Stimulated activated naive CD4-positive, alpha-beta T cell treated with Interleukin-2 at 50 U/mL for 16 hours (primary cell): ENCODE data around the gene POLR1D.

Experiments used
- DNase-seq: peaks from one replicate; lab custom pipeline; 2025; lab: John Stamatoyannopoulos, UW

POLR1D gene

DNA sequence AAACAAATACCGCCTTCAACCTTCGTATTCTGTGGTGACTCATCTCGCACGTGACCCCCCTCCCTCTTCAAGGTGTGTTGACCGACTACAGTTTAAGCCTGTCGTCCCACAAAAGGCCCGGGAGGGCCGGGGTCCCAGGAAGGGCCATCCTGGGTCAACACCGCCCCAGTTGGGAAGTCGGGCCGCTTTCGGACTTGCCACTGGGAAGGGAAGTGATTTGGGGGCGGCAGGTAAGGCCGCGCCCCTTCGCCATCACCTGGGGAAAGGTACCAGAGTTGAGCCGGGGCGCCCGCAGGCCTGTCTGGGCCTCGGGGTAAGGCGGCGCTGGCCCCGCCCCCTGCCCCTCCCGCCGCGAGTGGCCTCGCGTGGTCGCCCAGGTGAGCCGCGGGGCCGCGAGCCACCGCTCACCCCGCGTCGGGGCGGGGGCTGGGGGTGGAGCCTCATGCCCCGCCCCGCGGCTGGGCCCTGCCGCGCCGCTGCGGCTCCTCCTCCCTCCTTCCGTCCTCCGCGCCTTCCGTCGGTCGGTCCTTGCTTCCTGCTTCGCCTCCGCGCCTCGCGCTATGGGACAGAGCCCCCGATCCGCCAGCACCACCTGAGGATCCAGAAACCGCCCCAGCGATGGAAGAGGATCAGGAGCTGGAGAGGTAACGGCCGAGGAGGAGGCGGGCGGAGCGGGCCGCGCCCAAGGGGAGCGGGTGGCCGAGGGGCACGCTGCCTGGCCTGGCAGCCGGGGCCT, at the start of gene POLR1D:
TSS of gene POLR1D (plus strand) at position 527 of the 736 bp plus-strand sequence. CDS start at position 619, 92 bp downstream.
- DNase-seq = peak; percentile 83

DNA sequence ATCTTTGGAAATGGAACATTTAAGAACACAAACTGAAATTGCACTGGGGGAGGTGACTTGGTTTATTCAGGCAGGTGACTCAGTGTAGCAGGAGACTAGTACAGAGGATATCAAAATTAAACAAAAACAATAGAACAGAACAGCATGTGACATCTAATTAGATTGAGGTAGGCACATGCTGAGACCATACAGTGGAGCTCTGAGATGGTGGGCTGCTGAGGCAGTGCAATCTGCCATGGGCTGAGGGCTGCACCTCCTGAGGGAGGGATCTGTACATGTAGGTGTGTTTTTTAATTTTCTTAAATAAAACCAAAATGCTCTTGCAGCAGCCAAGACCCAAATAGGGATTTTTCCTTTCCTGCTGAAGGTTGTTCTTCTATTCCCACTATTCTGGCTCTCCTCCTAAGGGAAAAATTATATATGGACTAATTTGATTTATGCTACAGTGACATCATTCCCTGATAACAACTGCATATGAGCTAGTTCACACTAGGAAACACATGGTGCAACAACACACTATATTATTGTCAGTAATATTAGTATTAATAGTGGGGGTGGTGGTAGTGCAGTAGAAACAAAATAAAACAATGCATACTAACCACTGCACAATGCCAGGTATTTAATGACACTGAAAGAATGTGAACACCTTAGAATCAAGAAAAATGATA, 49.3 kb upstream of the POLR1D start:
- no peak for DNase-seq

GRCh38 chr13:27573265-27573664, 48.4 kb upstream of the POLR1D start:
- DNase-seq = no peak

DNA sequence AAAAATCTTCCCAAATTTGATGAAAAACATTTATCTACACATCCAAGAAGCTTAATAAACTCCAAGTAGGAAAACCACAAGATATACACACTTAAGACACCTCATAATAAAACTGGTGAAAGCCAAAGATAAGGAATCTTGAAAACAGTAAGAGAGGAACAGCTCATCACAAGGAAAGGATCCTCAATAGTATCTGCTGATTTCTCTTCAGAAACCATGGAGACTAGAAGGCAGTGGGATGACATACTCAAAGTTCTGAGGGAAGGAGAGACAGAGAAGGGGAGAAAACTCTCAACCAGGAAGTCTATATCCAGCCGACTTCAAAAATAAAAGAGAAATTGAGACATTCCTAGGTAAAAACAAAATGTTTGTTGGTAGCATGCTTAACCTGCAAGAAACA, 47.0 kb upstream of the POLR1D start:
- DNase-seq = no peak

GRCh38 chr13:27578121-27579030, 43.3 kb upstream of the POLR1D start:
- DNase-seq = no peak

- DNase-seq = no peak
These were observed 38.0 kb upstream of the POLR1D start for GRCh38 chr13:27583645-27584044.

DNA sequence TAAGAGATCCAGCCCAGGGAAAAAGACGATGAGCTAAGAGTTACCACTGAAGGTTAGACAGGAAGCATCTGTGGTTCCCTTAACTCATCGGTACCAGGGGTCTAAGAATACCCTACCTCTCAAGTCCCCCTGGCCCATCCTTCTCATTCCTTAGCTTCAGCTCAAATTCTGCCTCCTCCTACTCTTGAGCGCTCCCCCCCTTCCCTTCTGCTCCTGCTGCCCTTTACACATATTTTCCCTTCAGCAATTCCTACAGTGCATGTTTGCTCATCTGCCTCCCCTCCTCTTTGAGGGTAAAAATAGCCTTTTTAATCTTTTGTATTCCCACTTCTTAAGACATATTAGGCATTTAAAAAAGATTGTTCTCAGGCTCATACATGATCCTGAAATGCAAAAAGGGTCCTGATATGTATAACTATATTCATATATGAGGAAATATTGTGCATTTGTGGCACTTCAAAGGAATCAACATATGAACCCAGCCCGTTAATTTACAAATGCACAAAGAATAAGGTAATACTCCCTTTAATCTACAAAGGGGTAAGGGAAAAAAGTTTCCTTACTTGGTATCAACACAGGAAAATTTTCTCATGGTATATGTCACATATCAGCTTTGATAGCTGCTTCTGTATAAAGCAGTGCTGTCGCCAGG, 34.5 kb upstream of the POLR1D start:
- DNase-seq = no peak

DNA sequence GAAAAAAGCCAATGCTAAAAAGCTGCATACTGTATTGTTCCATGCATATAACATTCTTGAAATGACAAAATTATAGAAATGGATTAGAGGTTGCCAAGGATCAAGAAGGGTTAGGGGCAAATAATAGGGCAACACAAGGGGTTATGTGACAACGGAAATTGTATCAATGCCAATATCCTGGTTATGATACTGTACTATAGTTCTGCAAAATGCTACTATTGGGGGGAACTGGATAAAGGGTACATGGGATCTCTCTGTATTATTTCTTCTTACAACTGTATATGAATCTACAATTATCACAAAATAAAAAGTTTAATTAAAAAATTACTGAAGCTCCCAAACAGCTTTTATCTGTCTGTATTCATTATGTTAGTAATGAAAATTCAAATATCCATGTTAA, 33.3 kb upstream of the POLR1D start:
- DNase-seq = no peak

DNA sequence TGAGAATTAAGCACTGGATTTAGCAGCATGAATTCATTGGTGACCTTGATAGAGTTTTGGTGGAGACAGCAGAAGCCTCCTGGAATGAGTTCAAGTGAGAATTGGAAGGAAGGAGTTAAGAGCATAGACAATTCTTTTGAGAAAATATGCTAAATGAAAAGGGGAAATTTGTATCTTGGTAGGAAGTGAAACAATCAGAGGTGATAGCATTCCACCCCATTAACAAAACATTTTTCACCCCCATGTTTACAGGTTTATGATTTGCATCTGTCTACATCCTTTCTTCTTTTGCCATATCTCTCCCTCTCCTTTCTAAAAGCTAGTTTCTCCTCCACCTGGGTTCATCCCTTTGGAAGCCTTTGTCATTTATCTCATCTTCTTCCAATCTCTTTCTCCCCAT, 28.8 kb upstream of the POLR1D start:
- no peak for DNase-seq

GRCh38 chr13:27593267-27593666, 28.4 kb upstream of the POLR1D start:
- DNase-seq = no peak

DNA sequence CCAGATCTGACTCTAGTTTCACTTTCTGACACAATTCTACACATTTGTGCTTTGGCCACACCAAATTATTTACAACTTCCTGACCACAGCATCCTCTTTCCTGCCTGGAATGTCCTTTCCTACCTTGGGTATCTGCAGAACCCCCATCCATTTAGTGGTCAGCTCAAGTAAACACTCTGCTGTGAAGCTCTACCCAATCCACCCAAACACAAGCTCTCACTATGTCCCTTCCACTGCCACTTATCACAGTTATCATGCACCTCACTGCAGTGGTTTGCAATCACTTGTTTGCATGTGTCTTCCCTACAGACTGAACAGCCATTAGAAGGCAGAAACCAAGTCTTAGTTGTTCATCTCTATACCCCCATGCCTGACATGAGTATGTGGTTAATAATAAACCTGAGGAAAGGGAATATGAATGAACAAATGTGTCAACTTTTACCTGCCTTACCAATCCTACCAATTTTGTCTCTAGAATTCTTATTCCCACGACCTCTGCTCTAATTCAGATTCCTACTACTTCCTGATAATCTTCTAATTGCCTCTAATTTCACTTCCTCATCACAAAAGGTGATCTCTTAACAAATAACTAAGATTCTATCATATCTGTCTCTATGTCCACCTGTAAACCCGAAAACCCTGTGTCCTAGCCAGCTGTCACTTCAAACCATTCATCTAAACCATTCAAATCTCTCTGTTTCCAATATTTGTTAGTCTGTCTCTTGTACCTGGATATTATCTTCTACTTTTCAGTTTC, 26.5 kb upstream of the POLR1D start:
- no peak for DNase-seq

DNA sequence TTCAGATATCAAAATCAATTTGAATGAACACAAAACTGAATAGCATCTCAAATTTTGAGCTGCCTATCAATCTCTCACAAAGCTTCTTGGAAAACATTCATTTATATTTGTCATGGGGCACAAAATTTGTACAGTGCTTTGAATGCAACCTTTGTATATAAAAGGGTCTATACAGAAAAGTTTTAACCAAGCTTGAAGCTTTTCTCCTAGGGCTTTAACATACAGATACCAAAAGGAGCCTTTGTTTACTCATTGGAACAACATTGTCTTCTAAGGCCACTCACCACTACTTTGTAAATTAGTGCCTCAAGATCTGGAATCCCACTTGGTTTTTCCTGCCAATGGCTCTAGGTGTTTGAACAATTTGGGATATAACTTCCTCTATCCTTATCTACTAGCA, 22.6 kb upstream of the POLR1D start:
- no peak for DNase-seq

- no peak for DNase-seq
These were observed 21.7 kb upstream of the POLR1D start for GRCh38 chr13:27599845-27600553.

DNA sequence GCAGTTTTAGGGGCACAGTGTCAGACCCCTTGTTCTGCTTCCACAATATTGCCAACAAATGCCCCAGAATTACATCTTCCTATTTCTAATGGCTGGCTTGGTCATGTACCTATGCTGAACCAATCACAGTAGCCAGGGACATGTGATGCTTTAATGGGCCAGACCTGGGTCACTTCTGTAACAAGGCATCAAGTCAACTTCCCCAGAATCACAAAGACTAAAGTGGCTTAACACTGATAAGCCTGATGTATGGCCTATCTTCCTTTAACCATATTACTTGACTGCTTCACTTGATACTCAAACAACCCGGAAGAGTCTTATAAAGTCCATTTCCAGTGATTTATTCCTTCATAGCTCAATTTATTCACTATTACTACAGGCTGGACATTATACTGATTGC, 21.0 kb upstream of the POLR1D start:
- DNase-seq = no peak

GRCh38 chr13:27601208-27601607, 20.5 kb upstream of the POLR1D start:
- no peak for DNase-seq

DNA sequence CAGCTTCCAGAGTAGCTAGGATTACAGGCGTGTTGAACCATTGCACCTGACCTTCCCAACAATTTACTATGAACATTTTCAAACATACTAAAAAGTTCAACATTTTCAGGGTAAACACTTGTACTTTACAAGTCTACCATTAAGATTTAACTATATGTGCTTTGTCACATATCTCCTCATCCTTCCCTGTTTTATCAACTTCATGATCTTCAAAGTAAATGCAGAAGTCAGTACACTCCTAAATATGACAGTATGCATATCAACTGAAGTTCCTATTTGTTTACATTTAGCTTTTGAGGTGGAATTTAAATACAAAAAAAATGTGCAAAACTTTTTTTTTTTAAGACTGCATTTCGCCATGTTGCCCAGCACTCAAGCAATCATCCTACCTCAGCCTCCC, 19.9 kb upstream of the POLR1D start:
- no peak for DNase-seq

DNA sequence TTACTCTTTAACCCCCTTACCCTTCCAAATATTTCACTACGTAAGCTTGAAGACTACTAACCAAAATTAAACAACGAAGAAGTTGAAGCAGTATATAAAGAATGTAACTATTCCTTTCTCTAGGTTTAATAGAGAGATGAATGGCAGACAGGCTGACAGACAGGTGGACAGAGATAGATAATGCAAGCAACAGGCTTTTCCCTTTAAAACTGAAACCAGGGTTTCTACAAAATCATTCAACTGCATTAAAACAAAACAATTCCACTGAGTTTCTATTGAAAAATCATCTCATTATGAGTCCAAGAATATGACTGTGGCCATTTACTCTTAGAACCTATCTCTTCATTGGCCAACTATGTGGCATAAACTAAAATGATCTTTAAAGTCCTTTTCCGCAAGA, 16.6 kb upstream of the POLR1D start:
- no peak for DNase-seq

DNA sequence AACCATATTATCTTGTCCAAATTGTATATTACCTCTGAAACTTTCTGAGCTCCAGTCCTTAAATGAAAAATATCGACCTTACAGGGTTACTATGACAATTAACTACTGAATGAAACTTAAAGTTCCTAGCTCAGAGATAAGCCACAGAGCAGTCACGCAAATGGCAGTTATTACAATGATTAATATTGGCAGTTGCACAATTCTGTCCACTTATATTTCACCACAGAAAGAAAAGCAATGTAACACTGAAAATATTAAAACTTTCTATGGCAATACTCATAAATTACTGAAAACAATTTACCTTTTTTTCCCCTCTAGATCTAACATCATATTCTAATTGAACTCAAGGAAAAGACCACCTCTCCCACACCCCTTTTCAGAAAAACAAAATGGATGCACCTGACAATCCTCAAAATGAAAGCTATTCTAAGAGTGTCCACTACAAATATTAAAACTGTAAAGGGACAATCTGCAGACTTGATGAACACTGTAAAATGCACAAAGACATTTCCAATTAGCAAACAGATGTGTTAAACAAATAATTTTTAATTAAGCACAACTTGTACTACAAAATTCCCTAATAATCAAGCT, 16.0 kb upstream of the POLR1D start:
- DNase-seq = no peak

- DNase-seq = no peak
These were observed 14.6 kb upstream of the POLR1D start for GRCh38 chr13:27607125-27607524.

- no peak for DNase-seq
These were observed 8.1 kb upstream of the POLR1D start for GRCh38 chr13:27613628-27614027.
